Fibroblast of skin of abdomen (primary cell): Measurements from ENCODE around the gene CD8A.
"Not testable (repeated sequence)": the region's sequence is repeated elsewhere in the genome, so short reads cannot be mapped to it uniquely, and the experiment has no call there.

Experiments used
- DNase-seq: peaks from one replicate; pipeline ENCODE4 v3.0.0-alpha.2; 2013

The CD8A gene

DNA sequence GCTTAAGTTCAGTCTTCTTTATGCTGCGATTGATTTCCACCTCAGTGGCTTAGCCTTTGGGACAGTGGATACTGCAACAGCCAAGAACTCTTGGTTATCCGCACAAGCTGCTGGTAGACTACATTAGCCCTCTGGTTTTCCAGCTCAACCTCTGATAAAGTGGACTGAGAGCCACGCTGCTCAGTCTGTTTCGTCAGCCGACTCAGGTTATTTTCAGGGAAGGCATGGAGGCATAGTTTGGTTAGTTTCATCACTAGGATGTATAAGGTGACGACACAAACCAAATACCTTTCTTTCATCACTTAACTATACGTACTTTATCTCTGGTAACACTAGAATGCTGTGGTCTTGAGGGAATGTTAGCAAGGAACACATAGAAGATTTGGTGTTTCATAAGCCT is 14.2 kb downstream of the CD8A start:
- DNase-seq, result no peak

DNA sequence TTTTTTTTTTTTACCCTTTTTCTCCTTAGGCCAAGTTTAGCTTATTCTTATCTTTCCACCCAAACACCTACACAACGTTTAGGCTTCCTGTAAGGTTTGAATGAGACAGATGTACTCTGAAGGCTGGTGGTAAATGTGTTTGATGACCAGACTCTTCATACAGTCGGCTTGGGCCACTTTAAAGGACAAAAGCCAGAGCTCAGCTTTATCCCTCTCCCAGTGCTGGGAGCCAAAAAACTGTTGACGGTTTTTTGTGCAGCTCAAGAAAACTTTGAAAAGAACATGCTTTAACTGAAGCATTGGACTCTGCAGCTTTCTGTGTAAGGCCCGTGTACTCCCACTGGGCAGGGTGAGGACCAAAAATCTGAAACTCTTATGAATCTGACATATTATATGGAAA is 15.4 kb downstream of the CD8A start:
- no peak for DNase-seq

DNA sequence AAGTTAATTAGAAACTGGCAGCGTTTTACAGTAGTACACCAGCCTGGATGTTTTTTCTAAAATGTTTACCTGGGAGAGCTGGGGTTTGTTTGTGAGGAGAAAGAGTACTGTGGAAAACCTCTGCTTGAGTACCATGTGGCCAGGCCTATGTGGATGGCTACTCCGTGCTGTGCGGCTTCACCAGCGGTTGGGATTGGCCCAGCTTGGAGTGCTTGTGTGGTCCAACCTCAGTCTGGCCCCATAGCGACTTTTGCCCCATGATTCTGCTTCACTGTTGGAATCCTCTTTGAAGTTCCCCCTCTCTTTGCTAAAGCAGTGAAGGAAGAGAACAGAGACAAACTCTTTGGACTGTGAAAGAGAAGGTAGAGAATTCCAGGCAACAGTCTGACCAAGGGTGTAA is 15.9 kb downstream of the CD8A start:
- DNase-seq, result no peak

DNA sequence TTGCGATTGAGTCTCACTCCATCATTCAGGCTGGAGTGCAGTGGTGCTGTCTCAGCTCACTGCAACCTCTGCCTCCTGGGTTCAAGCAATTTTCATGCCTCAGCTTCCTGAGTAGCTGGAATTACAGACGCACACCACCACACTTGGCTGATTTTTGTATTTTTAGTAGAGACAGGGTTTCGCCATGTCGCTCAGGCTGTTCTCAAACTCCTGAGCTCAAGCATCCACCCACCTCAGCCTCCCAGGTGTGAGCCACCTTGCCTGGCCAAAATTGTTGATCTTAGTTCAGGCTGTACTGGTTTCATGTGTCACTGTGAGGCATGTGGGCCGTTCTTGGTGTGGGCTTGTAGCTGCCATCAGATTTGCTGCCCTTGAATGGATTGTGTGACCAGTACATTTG is 18.1 kb downstream of the CD8A start:
- no peak for DNase-seq

DNA sequence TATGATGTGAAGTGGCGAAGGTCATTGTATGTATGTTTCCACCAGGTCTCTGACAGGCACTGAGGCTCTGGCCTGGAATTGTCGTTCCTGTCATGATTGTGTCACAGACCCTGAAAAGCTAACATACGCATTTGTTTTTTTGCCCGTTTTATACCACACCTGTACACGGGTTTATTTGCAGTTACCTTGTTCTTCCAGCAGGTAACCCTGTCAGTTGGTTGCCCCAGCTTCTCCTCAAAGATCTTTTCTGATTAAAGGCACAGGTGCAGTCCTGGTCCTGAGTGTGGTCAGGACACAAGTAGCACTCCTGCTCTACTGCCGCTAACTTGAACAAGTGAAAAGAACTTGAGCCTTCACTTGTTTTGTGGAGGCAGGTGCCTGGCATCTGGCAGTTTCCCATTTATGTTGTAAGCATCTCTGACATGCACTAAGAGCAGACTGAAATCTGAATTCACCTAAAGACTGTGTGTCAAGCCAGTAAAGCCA is 19.9 kb downstream of the CD8A start:
- no peak for DNase-seq

DNA sequence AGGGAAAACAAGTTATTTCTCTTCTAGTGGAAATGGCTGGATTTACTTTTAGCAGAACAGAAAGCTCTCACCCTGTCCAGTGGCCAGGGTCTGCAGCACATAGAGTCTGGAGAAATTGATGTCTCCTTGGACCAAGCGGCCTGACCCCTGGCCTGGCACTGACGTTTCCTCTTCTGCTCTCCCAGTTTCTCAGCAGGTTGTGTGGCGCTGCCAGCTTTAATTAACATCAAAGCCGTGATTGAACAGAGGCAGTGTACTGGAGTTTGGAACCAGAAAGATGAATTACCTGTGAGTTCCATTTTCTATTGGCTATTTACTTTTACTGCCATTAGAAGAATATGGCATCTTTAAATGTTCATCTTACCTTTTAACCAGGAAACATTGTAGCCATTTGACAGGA is 20.9 kb downstream of the CD8A start:
- no peak for DNase-seq

DNA sequence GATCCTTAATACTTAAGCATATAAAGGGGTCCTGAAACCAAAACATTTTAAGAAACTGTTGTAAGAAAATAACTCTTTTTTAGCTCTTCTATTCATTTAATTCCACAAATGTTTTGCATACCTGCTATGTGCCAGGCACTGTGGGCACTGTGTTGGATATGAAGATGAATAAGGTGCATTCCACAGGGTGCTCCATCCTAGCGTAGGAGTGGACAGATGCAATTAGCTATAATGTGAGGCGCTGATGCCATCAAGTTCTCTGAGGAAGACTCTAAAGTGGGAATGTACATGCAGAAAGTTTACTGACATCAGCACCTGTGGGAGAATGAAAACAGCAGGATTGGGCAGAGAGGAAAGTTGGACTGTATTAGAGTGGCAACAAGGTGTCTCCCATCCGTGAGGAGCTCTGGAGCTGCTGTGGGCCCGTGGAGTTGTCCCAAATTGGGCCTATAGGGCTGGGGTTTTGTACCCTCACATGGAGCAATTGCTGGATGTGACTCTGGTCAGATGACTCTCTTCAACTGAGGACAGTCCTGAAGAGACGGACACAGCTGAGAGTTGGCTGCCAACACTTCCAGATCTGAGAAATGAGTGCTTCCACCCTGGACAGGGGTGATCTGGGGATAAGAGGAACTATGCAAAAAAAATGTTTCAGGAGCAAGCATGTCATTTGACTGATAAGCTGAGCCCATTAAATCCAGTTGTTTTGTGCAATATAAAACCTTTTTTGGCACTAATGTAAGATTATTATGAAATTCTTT is 22.3 kb downstream of the CD8A start:
- DNase-seq, result no peak

DNA sequence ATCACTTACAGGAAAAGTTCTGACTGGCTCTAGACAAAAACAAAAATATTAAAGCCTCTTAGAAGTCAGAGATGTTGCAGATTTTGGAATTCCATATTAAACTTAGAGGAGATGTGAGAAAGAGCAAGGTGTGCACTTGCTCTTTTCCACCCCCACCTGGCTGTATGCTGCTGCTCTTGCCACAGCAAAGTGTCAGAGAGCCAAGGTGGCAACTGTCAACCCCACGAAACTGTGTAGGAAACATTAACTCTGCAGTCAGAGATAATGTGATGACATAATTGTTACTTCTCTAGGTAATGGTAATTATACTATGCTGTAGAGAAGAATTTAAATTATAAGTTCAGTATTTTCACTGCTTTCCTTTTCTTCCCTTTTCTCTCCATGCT is 25.4 kb downstream of the CD8A start:
- DNase-seq, result no peak

DNA sequence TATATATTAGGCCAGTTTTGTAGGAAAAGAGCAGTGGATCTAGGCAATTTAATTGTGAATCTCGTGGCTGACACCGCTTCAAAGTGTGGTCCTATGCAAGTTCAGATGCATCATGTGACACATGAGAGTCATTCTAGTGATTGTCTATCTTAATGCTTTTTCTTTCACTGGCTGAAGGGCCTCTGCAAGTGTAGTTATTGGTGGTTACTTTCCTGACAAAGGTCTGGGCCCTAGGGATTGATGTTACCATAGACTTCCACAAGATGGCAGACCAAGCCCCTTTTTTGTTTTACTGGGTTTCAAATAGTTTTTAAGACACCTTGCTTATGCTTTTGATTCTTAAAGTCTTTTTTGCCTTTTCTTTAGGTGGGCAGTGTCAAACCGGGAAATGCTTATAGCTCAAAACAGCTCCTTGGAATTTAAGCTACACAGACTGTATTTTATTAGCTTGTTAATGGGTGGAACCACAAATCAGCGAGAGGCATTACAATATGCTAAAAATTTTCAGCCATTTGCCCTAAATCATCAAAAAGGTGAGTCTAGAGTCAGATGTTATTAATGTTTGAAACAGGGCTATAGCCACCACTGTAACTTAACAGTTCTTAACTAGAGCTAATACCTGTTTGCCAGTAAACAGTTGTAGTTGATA is 25.9 kb downstream of the CD8A start:
- peak; percentile 23 for DNase-seq

DNA sequence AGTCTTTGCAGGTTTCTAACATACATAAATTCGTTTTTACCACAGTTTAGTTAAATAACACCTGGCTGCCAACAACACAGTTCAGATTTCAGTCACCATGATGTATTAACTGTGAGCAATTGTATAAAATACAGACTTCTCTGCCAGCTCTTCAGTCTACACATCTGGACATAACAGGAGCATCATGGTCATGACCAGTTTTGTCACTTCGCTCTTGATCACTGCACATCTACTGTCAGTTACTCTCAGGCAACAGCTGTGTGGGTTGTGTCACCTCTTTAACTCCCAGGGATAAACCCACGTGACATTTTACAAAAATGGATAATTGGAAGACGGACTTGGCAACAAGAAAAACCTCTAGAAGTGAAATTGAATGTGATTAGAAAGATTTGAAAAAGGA is 30.3 kb downstream of the CD8A start:
- no peak for DNase-seq

DNA sequence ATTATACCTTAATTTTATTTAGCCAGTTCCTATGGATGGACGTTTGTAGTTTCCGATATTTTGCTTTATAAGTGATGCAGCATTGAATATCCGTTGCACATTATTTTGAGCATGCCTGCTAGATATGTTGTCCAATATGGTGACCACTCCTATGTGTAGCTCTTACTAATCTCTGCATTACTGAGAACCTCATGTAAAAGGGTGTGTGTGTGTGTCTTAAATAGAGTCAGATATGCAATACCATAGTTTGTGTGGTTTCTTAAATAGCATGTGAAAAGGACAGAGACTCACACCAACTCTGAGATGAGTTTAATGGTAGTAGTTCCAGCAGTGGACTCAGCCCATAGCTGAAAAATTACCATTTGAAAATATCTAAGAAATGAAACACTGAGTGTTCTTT is 32.3 kb downstream of the CD8A start:
- DNase-seq, result no peak

DNA sequence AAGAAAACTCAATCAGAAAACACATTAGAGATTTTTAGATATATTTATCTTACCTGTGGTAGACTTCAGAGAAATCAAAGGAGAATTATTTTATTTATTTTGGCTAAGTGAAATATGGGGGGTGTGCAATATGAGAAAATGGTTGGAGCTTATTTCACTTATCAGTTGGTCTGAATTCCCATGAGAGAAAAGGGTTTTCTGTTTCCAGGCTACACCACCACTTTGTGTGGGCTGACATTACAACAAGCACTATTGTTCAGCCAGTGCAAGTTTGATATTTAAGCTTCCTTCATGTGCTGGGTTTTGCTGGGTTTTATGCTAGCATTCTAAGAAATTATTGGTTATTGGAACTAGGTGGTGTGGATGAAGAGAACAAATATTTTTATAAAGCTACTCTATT is 37.1 kb downstream of the CD8A start:
- no peak for DNase-seq

DNA sequence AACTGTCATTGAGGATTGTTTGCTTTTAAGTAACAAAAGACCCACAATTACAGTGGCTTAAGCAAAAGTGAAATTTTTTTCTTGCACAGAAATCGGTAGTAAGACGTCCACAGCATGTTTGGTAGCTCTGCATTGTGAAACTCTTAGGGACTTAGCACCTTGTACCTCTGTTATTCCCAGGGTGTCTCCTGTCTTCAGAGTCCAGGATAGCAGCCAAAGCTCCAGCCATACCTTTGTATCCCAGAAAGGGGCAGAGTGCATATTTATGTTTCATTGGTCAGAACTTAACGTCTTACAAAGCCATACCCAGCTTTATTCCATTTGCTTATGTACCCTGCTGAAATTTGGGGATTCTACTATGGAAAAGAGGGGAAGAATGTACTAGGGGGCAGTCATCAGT is 37.8 kb downstream of the CD8A start:
- DNase-seq, result no peak

DNA sequence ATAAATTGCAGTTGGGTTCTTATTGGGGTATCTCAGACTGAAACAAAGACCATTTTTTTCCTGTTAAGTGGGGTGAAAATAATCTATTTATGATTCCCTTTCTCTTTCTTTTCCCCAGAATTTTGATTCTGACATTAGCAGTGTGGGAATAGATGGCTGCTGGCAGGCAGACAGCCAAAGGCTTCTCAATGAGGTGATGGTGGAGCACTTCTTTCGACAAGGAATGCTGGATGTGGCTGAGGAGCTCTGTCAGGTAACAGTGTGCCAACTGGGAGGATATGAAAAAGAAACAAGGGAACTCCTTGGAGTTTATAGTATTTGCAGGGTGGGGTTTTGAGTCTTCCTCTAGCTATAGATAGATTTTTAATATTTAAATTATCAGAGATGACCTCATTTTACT is 38.9 kb downstream of the CD8A start:
- no peak for DNase-seq

DNA sequence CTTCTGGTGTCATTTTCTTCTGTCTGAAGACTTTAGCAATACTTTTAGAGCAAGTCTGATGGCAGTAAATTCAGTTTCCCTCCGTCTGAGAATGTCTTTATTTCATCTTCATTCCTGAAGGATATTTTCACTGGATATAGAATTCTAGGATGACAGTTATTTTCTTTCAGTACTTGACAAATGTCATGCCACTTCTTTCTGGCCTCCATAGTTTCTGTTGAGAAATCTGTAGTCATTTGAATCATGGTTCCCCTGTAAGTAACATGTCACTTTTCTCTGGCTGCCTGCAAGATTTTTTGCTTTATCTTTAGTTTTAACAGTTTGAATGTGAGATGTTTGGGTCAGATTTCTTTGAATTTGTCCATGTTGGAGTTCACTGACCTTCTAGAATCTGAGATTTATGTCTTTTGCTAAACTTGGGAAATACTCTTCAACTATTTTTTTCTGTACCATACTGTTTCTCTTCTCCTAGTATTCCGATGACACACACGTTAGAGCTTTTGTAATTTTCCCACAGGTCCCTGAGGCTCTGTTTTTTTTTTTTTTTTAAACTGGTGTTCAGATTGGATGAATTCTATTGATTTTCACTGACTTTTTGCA is 40.4 kb downstream of the CD8A start:
- DNase-seq, result no peak

DNA sequence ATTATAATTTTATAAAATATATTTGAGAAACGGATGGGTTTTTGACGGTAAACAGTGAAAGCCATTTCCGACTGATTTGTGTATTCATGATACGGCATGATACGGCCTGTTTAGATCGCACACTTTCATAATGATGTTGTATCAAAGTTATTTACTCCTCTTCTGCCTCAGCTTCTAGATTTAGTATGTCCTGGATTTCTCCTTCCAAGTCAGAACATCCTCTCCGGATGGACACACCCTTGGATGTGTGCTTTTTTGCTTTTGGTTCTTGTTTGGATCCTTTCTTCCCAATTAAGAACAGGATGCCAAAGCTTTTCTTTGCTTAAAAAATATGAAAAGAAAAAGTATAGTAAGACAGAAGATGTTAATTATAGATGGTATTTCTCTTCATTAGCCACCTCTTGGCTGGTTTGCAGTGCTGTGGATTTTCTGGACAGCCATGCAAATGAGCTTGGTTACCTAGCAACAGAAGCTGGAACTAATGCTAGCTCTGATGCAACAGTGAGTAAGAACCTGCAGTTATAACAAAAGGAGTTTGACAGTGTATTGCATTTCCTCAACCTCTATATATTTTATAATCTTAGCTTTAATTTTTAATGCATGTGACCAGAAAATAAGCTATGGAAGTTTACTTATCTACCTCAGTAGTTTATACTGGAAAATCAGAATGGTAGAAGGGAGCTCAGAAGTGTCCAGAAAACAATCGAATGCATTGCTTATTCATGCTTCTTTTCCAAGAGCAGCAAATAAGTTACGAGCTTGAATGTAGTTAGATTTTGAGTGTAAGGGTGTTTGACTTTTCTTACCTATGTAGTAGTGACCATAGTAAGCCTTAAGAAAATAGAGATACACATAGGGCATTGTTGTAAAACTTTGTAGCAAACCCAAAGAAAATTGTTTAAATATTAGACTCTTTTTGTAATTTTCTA is 42.7 kb downstream of the CD8A start:
- DNase-seq, result peak; percentile 93

DNA sequence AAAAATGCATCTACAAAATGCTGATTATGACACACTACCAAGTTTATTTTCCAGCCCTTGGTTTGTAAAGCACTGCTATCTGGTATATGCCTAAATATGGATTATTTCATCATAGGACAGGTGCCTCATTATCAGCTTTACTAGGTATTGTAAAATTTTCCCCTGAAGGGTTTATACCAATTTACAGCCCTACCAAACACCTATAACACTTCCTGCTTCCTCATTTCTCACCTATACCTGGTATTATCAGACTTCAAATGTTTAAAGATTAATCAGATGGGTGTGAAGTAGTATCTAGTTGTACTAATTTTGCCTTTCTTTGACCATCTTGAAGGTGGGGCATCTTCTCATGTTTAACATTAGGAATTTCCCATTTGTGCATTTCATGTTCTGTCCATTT is 43.8 kb downstream of the CD8A start:
- DNase-seq, result no peak

DNA sequence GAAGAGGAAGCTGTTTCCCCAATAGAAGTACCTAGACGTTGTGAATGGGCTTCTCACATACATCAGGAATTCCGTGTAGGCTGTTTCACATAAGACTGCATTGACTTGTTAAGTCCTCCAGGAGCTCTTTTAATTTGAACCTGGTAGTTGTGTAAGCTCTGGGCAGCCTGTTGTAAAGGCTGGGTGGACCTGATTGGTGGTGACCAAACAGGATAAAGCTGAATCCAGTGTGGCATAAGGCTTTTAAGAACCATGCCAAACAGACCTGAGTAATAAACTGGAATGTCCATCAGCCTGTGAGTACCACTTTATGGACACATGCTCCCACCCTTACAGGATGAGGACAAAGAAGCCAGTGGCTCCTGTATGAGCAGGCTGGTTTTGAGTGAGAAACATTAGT is 46.6 kb downstream of the CD8A start:
- DNase-seq, result no peak

DNA sequence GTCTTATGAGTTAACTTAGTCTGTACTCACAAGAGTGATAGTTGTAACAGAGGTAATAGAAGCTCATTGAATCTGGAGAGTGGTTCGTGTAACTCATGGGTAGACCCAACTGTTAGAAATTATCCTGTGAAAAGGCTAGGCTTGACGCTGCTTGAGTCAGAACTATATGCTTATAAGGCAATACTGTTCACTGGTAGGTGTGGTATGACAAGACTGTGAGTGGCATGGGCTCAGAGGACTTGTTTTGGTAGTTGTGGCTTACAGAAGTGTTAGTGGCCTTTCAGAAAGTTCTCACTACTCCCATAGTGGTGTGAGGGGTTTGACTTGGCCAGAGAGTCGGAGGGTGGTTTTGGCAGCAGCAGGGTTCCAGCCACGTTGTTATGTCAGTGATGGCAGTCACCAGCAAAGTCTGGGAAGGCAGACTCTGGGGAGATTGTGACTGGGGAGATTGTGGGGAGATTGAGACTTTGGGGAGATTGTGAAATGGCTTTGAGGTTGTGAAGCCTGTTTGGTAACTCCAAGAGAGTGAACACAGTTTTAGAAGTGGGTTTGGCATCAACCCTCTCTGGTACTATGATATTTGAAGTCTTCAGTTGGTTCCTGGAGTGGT is 48.7 kb downstream of the CD8A start:
- DNase-seq, result not testable (repeated sequence)

DNA sequence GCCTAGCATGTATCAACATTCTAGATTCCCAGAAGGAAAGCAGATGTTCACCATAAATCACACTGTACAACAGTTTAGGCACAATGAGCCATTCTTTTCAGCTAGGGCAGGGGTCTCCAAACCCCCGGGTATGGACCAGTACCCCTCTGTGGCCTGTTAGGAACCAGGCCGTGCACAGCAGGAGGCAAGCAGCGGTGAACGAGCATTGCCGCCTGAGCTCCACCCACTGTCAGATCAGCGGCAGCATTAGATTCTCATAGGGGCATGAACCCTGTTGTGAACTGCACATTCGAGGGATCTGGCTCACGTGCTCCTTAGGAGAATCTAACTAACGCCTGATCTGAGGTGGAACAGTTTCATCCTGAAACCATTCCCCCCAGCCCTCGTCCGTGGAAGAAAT is 50.8 kb downstream of the CD8A start:
- DNase-seq, result not testable (repeated sequence)

DNA sequence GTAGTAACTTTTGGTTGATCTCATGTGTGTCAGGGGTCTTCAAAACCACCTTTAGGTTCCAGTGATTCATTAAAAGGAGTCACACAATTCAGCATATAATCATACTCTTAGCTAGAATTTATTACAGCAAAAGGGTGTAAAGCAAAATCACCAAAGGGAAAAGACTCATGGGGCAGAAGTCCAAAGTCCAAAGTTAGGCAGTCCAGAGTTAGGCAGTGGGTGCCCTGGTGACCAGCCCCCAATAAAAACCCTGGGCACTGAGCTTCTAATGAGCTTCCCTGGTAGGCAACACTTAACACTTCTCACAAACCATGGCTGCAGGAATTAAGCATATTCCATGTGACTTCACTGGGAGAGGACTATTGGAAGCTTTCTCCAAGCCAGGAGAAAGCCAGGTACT is 51.2 kb downstream of the CD8A start:
- DNase-seq, result not testable (repeated sequence)

DNA sequence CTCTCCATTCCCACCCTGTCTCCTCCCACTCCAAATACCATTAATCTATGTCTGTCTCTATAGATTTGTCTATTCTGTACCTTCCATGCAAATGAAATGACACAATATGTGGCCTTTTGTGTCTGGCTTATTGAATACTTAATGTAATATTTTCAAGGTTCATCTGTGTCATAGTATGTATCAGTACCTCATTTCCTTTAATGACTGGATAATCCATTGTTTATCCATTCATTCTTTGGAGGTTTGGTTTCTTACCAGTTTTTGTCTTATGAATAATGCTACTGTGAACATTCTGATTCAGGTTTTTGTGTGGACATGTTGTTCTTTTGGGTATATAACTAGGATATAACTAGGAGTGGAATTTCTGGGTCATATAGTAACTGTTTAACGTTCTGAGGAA is 55.8 kb downstream of the CD8A start:
- DNase-seq, result not testable (repeated sequence)
